Ovary (tissue), 3 donors: ENCODE results near the gene KRTAP5-1.

Source experiments
- POLR2A ChIP-seq: fragments of 450-650 bp; IDR thresholded peaks from one replicate; pipeline ENCODE4 v1.6.1; 2017; ENCODE audit warnings: antibody characterized with exemption, mild to moderate bottlenecking, moderate library complexity
- TF ChIP-seq, protein P1 (sequence below), 3 donors: fragments of 450-650 bp in 2 of 3; fragments of 200-600 bp in 1 of 3; IDR thresholded peaks; one replicate each; pipeline versions ENCODE4 v1.5.1 to v1.8.0; 2016 to 2022; ENCODE audit warnings: antibody characterized with exemption in 3 of 3, mild to moderate bottlenecking in 1 of 3
- donor health status: DM: no; HTN: no; CAD: no.

- TF ChIP-seq, protein P1, sequence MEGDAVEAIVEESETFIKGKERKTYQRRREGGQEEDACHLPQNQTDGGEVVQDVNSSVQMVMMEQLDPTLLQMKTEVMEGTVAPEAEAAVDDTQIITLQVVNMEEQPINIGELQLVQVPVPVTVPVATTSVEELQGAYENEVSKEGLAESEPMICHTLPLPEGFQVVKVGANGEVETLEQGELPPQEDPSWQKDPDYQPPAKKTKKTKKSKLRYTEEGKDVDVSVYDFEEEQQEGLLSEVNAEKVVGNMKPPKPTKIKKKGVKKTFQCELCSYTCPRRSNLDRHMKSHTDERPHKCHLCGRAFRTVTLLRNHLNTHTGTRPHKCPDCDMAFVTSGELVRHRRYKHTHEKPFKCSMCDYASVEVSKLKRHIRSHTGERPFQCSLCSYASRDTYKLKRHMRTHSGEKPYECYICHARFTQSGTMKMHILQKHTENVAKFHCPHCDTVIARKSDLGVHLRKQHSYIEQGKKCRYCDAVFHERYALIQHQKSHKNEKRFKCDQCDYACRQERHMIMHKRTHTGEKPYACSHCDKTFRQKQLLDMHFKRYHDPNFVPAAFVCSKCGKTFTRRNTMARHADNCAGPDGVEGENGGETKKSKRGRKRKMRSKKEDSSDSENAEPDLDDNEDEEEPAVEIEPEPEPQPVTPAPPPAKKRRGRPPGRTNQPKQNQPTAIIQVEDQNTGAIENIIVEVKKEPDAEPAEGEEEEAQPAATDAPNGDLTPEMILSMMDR (IDR thresholded peaks at IDR 0.05): no peak
- no peak for TF ChIP-seq POLR2A
Observed at GRCh38 chr11:1562469-1563148, 22.5 kb downstream of the KRTAP5-1 start.
